Psoas muscle (tissue), 8 donors: ENCODE data around the gene IRX6. TPM values are rescaled to one million over a fixed set of nuclear protein-coding genes. Genes with fewer than 3 reads are reported as not detected.

ENCODE experiments used
- ATAC-seq, 4 donors: fragments of 200-7000 bp; cut with Tn5 transposase; one replicate each; pipeline ENCODE4 v1.9.1; 2020; ENCODE audit warnings: moderate library complexity in 3 of 4, mild to moderate bottlenecking in 2 of 4
- DNase-seq, 2 donors: peaks; one replicate each; pipeline ENCODE4 v3.0.0-alpha.2; 2020
- H3K27ac ChIP-seq: fragments of 200-600 bp; one replicate; pipeline ENCODE4 v1.8.0; 2022
- H3K27me3 ChIP-seq, 3 donors: fragments of 200-600 bp in 1 of 3; one replicate each; pipeline versions ENCODE4 v1.6.1 to v1.8.0; 2013 to 2022; ENCODE audit warnings: low read length in 2 of 3, mild to moderate bottlenecking in 2 of 3, moderate library complexity in 1 of 3; ENCODE audit not compliant: insufficient read depth in 3 of 3
- H3K36me3 ChIP-seq, 2 donors: fragments of 200-600 bp in 1 of 2; one replicate each; pipeline versions ENCODE4 v1.6.1 to v1.8.0; 2013 to 2022; ENCODE audit warnings: low read depth in 1 of 2, mild to moderate bottlenecking in 1 of 2, moderate library complexity in 1 of 2; ENCODE audit not compliant: insufficient read depth in 1 of 2
- H3K4me1 ChIP-seq: fragments of 200-600 bp; one replicate; pipeline ENCODE4 v1.8.0; 2022
- H3K4me3 ChIP-seq: fragments of 200-600 bp; one replicate; pipeline ENCODE4 v1.8.0; 2022; ENCODE audit warnings: mild to moderate bottlenecking
- H3K9me3 ChIP-seq: fragments of 200-600 bp; one replicate; pipeline ENCODE4 v1.8.0; 2022
- WGBS, 3 donors: extraction: QIAGEN DNeasy Blood & Tissue Kit; methylation state at CpG; one replicate each; pipeline versions ENCODE4 v1.1.6 to v1.1.7; 2013; 5-methylcytosine and 5-hydroxymethylcytosine counted together
- intact Hi-C, 2 donors: fragments of 100-400 bp; cut with DNase I; formaldehyde crosslinking; loops; one replicate each; pipeline versions ENCODE4 v1.11.0 to v1.14.2; 2022
- polyA plus RNA-seq, 3 donors: library from polyadenylated mRNA; stranded (reverse); fragments of 200-250 nt; gene quantifications; one replicate each; pipeline ENCODE4 v1.2.3, GENCODE V29; 2013
- total RNA-seq, 4 donors: library from RNA; stranded (reverse); fragmentation: NEBNext Ultra II Directional in 2 of 4; extraction: Animal tissue kit (Norgen Biotek cat#: 25700) in 2 of 4; gene quantifications; one replicate each; pipeline versions ENCODE4 v1.2.1 to v1.2.4, GENCODE V29; 2021 to 2023
- TF ChIP-seq, protein P1 (sequence below): fragments of 200-600 bp; IDR thresholded peaks from one replicate; pipeline ENCODE4 v1.8.0; 2022; ENCODE audit warnings: antibody characterized with exemption
- donor health status: healthy with polysubstance abuse.
- donor health status: DM: no; HTN: no; CAD: no; lungs with moderate emphysema.
- donor health status: Bipolar disorder and iron deficiency.
- donor health status: healthy.
- donor health status: DM: yes; HTN: yes; CAD: no.
- donor health status: DM: no; HTN: no; CAD: no.
- donor health status: DM: no; HTN: no; CAD: no.
- donor health status: DM: yes; HTN: yes; CAD: no.

The IRX6 gene
- total and polyA plus RNA-seq, 7 donors = 0.32 to 6.1 (median 1.0) TPM

DNA sequence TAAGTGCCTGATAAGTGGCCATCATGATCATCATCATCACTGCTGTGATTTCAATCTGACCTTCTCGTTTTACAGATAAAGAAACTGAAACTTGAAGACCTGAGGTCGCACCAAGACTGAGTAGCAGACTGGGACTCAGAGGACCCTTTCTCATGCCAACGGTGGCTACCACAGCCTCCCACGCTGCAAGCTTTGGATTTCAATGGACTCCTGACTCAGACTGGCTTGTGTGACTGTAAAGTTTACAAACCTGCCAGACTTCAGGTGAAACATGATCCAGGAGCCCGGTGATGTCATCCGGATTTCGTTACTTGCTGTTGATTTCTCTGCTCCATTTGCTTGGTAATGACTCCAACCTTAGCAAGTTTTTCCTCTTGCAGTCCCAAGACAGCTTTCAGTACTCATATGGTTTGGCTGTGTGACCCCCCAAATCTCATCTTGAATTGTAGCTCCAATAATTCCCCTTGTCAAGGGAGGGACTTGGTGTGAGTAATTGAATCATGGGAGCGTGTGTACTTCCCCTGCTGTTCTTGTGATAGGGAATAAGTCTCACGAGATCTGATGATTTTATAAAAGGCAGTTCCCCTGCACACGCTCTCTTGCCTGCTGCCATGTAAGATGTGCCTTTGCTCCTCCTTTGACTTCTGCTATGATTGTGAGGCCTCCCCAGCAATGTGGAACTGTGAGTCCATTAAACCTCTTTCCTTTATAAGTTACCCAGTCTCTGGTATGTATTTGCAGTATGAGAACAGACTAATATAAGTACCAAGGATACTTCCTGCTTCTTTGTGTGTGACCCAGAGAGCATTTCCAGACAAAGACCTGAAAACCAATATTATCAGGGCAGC, 26.7 kb upstream of the IRX6 start:
- no peaks in the 10 kb centered on the region for H3K36me3 ChIP-seq
- WGBS, 3 donors = 32 to 64% (median 42%) methylated on average over 10 of the region's 10 CpGs
- no peaks in the 10 kb centered on the region for H3K9me3 ChIP-seq
- no peaks in the 10 kb centered on the region for H3K27me3 ChIP-seq
- H3K4me3 ChIP-seq = no peak overlapping the region
- ATAC-seq (peak; percentile 90 to 93 (median 92)), DNase-seq (peak; percentile 33 to 70)
- H3K4me1 ChIP-seq = peaks cover 25% of the 10 kb centered on the region
- TF ChIP-seq, protein P1, sequence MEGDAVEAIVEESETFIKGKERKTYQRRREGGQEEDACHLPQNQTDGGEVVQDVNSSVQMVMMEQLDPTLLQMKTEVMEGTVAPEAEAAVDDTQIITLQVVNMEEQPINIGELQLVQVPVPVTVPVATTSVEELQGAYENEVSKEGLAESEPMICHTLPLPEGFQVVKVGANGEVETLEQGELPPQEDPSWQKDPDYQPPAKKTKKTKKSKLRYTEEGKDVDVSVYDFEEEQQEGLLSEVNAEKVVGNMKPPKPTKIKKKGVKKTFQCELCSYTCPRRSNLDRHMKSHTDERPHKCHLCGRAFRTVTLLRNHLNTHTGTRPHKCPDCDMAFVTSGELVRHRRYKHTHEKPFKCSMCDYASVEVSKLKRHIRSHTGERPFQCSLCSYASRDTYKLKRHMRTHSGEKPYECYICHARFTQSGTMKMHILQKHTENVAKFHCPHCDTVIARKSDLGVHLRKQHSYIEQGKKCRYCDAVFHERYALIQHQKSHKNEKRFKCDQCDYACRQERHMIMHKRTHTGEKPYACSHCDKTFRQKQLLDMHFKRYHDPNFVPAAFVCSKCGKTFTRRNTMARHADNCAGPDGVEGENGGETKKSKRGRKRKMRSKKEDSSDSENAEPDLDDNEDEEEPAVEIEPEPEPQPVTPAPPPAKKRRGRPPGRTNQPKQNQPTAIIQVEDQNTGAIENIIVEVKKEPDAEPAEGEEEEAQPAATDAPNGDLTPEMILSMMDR = no peak
- peak overlapping the region; percentile 80 for H3K27ac ChIP-seq
- intact Hi-C loops = loop anchor here in 1 of 2 donors (5.0 kb wide), 1 partner anchor 40 kb away; no protein-coding TSS in a partner anchor

DNA sequence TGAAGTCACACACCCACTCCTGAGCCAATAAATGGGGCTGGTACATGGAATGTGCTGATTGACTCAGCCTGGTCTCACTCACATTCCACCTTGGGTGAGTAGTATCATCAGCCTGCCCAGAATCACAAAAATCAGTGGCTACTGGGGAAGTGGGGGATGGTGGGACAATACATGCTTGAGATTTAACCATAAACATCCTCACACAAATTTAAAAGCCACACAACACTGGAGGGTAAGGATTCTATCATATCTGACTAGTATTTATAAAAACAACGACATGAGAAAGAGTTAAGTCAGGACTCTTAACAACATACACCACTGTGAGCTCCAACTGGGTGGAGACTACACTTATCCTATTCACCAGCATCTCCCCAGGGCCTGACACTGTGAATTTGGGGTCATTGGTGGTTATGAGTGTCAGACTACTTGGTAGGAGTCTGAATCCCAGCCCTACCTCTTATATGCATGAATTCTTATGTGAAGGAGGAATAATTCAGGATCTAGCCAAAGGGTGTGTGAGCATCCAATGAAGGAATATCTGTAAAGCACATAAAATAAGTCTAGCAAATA, 26.0 kb upstream of the IRX6 start:
- no peak for ATAC-seq
- no peak overlapping the region for H3K4me3 ChIP-seq
- intact Hi-C loops = loop anchor here in 1 of 2 donors (5.0 kb wide), 1 partner anchor 41 kb away; no protein-coding TSS in a partner anchor
- 0% methylated on average over 1 of the region's 1 CpG for WGBS, 3 donors
- no peaks in the 10 kb centered on the region for H3K27me3 ChIP-seq
- TF ChIP-seq, protein P1 = no peak
- H3K27ac ChIP-seq = peak overlapping the region; percentile 80
- no peaks in the 10 kb centered on the region for H3K9me3 ChIP-seq
- no peaks in the 10 kb centered on the region for H3K36me3 ChIP-seq
- peaks cover 25% of the 10 kb centered on the region for H3K4me1 ChIP-seq
- DNase-seq = no peak

DNA sequence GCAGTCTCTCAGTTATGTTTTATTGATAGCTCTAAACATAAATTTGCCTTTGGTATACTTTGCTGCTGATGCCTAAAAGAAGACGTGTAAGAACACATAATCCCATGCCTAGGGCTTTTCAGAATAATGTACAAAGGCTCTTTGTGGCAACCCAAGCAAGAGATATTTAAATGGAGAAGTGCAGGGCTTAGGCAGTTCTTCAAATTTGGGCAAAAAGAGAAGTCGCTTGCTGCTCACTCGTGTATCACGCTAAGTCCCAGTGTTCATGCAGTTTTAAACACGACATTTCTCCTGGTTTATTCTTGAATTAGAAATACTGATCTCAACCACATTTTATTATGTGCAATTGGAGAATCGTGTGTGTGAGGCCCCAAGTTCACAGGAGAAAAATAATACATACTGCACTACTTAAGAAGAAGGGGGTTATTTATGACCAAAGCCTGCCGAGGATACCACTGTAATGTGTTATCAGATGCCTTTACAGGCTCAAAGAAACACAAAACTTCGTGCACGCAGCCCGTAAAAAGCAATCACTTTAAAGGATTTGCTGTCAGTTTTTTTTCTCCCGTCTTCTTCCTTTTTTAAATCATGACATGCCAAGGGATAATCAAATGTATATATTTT, 22.5 kb upstream of the IRX6 start:
- H3K27me3 ChIP-seq = no peaks in the 10 kb centered on the region
- peaks cover 3% of the 10 kb centered on the region for H3K4me1 ChIP-seq
- ATAC-seq = no peak
- intact Hi-C loops = no loop called here
- H3K36me3 ChIP-seq = no peaks in the 10 kb centered on the region
- no peak overlapping the region for H3K4me3 ChIP-seq
- no peaks in the 10 kb centered on the region for H3K9me3 ChIP-seq
- H3K27ac ChIP-seq = no peak overlapping the region
- WGBS, 3 donors = 55 to 62% (median 58%) methylated on average over 11 of the region's 11 CpGs
- no peak for DNase-seq
- TF ChIP-seq, protein P1 = no peak

DNA sequence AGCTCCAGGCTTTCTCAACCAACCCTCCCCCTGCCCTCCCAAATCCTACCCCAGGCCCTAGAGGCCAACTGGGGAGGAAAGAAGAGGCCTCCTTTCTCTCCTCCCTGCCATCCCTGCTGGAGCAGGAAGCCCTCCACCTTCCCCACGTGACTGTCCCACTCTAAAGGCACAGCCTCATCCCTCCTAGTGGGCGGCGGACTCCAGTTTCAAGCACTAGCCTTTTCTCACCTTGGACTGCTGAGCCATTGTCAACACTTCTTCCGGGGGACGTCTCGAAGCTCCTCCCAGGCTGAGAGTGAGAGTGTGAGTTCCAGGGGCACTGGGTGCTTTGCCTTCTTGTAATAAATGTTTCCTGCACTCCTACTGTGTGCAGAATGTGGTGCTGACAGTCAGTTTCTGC, 21.4 kb upstream of the IRX6 start:
- ATAC-seq (peak in 2 of 4 donors; percentile 20 to 21), DNase-seq (no peak)
- Histone ChIP-seq H3K27me3 (no peaks in the 10 kb centered on the region), H3K36me3 (no peaks in the 10 kb centered on the region), H3K27ac (no peak overlapping the region), H3K4me1 (no peaks in the 10 kb centered on the region), H3K9me3 (no peaks in the 10 kb centered on the region), H3K4me3 (no peak overlapping the region)
- intact Hi-C loops = no loop called here
- TF ChIP-seq, protein P1 = no peak
- 39 to 54% (median 51%) methylated on average over 6 of the region's 6 CpGs for WGBS, 3 donors
